K562 (cell line): ENCODE measurements around the gene PRDM15.

Source experiments
- CTCF ChIP-seq, 3 experiments: IDR thresholded peaks in 2 of 3; conservative IDR thresholded peaks in 1 of 3; 2 replicates each; pipeline ENCODE4 v1.5.1; 2011 to 2012; ENCODE audit warnings: low read length in 3 of 3, mild to moderate bottlenecking in 3 of 3, control low read depth in 2 of 3, improper control_type of control experiment in 1 of 3, inconsistent platforms in 1 of 3, low read depth in 1 of 3, mixed read lengths in 1 of 3, moderate library complexity in 1 of 3; ENCODE audit not compliant: insufficient read depth in 2 of 3
- FOXP4 ChIP-seq: sonication (generic); formaldehyde crosslinking; IDR thresholded peaks from 2 replicates; pipeline ENCODE4 v1.8.0; 2022; ENCODE audit warnings: mild to moderate bottlenecking, missing genetic modification reagents, borderline replicate concordance
- POLR2A ChIP-seq: fragments of 450-650 bp; conservative IDR thresholded peaks from 2 replicates; pipeline ENCODE4 v1.6.1; 2016
- SMAD4 ChIP-seq: fragments of 250-450 bp; sonication (Bioruptor Pico); conservative IDR thresholded peaks from 2 replicates; pipeline ENCODE4 v1.8.0; 2021; ENCODE audit warnings: inconsistent platforms, mild to moderate bottlenecking, moderate library complexity
- TAF1 ChIP-seq: IDR thresholded peaks from 2 replicates; pipeline ENCODE4 v1.6.1; 2011; ENCODE audit warnings: mild to moderate bottlenecking, low read length, moderate library complexity; ENCODE audit not compliant: insufficient read depth, control insufficient read depth, severe bottlenecking; ENCODE audit errors: extremely low read depth
- TARDBP ChIP-seq: fragments of 450-650 bp; IDR thresholded peaks from 2 replicates; pipeline ENCODE4 v1.6.1; 2016
- ZFX ChIP-seq: sonication (generic); formaldehyde crosslinking; IDR thresholded peaks from 2 replicates; pipeline ENCODE4 v1.8.0; 2022; ENCODE audit warnings: mild to moderate bottlenecking, missing genetic modification reagents, moderate library complexity
- ZNF778 ChIP-seq: fragments of 450-650 bp; formaldehyde crosslinking; IDR thresholded peaks from 2 replicates; pipeline ENCODE4 v1.4.0; 2020; ENCODE audit warnings: mild to moderate bottlenecking, moderate library complexity

GRCh38 chr21:41786509-41786987 lies 92.6 kb downstream of the PRDM15 start:
- no peak for TF ChIP-seq FOXP4 (CRISPR knock-in tag)
- TF ChIP-seq SMAD4, result no peak
- TF ChIP-seq TAF1, result no peak
- no peak for TF ChIP-seq TARDBP
- no peak for TF ChIP-seq POLR2A
- TF ChIP-seq ZNF778 (CRISPR knock-in tag), result no peak
- TF ChIP-seq ZFX (CRISPR knock-in tag), result no peak
- no peak for TF ChIP-seq CTCF (IDR thresholded peaks at IDR 0.05 in 2 of 3, conservative IDR thresholded peaks at IDR 0.05 in 1 of 3; ENCODE audit: insufficient read depth in 2 of 3, low read depth in 1 of 3, low read length in 3 of 3)
